HG03196 (cell line): ENCODE measurements around the gene ZBTB5.
A peak's percentile ranks its signal among the peaks of the same experiment; 100 is the strongest.

Experiments
- ATAC-seq: cut with Tn5 transposase; IDR thresholded peaks from one replicate; pipeline ENCODE4 v1.9.1; 2021; ENCODE audit not compliant: unreplicated experiment

The ZBTB5 gene

GRCh38 chr9:37425298-37425752 is 39.9 kb downstream of the ZBTB5 start:
- ATAC-seq, result no peak

GRCh38 chr9:37424686-37425297 is 40.5 kb downstream of the ZBTB5 start:
- ATAC-seq, result no peak

- ATAC-seq, result no peak
These were observed 41.0 kb downstream of the ZBTB5 start for GRCh38 chr9:37424204-37424685.

- no peak for ATAC-seq
These were observed 41.7 kb downstream of the ZBTB5 start for GRCh38 chr9:37423508-37423907.

GRCh38 chr9:37422289-37423104 is 42.8 kb downstream of the ZBTB5 start, which contains the start of gene GRHPR:
GRHPR (plus strand) TSS chr9:37422696; CDS start chr9:37422751, 55 bp downstream.
- ATAC-seq, result peak; percentile 91

GRCh38 chr9:37421914-37422288 is 43.3 kb downstream of the ZBTB5 start:
- ATAC-seq, result peak; percentile 30

- no peak for ATAC-seq
These were observed 44.7 kb downstream of the ZBTB5 start for GRCh38 chr9:37420271-37421215.

- ATAC-seq, result no peak
These were observed 46.0 kb downstream of the ZBTB5 start for GRCh38 chr9:37419204-37419603.

- ATAC-seq, result no peak
These were observed 47.2 kb downstream of the ZBTB5 start for GRCh38 chr9:37417857-37418618.

- ATAC-seq, result no peak
These were observed 47.9 kb downstream of the ZBTB5 start for GRCh38 chr9:37417252-37417803.

- no peak for ATAC-seq
These were observed 50.1 kb downstream of the ZBTB5 start for GRCh38 chr9:37415011-37415719.

GRCh38 chr9:37414503-37414943 is 50.7 kb downstream of the ZBTB5 start:
- ATAC-seq, result no peak

- no peak for ATAC-seq
These were observed 51.9 kb downstream of the ZBTB5 start for GRCh38 chr9:37413311-37413710.

- ATAC-seq, result no peak
These were observed 52.7 kb downstream of the ZBTB5 start for GRCh38 chr9:37412431-37413151.

GRCh38 chr9:37410969-37411785 is 54.1 kb downstream of the ZBTB5 start:
- ATAC-seq, result peak; percentile 21

GRCh38 chr9:37410354-37410861 is 54.8 kb downstream of the ZBTB5 start:
- no peak for ATAC-seq

GRCh38 chr9:37408933-37409710 is 56.1 kb downstream of the ZBTB5 start:
- ATAC-seq, result peak; percentile 87
